GM10248 (cell line): ENCODE data around the gene NAA10.
A peak's percentile ranks its signal among the peaks of the same experiment; 100 is the strongest.

Experiments used
- CTCF ChIA-PET: fragments of 300-600 bp; sonication (Branson Sonifier 250); formaldehyde crosslinking; extraction: SDS; loops from one replicate; lab custom pipeline; 2021; ENCODE audit warnings: antibody characterized with exemption; lab: Yijun Ruan, JAX
- POLR2A ChIA-PET: fragments of 350-650 bp; sonication (Branson Sonifier 250); formaldehyde crosslinking; extraction: SDS; loops from one replicate; lab custom pipeline; 2020; ENCODE audit warnings: antibody characterized with exemption; lab: Yijun Ruan, JAX
- DNase-seq: peaks from one replicate; pipeline ENCODE4 v3.0.0; 2012; ENCODE audit errors: extremely low spot score
- CTCF ChIP-seq: IDR thresholded peaks from 2 replicates; pipeline ENCODE4 v1.5.1; 2012; ENCODE audit warnings: mild to moderate bottlenecking, low read depth; ENCODE audit errors: extremely low read depth, missing control alignments, control extremely low read depth

The NAA10 gene

GRCh38 chrX:153909980-153910360 lies 24.9 kb downstream of the NAA10 start:
- ChIA-PET POLR2A (no interaction called here), CTCF (interaction anchor here (1.1 to 3.6 kb wide), 2 partner anchors 13 to 35 kb away, joined by 3 to 26 read pairs; partner anchors contain the start of gene RENBP)
- TF ChIP-seq CTCF, result no peak
- DNase-seq, result no peak

- ChIA-PET CTCF (interaction anchor here (1.1 to 3.6 kb wide), 3 partner anchors 13 to 38 kb away, joined by 3 to 26 read pairs (median 3); partner anchors contain the start of gene RENBP), POLR2A (no interaction called here)
- DNase-seq, result peak; percentile 50
- no peak for TF ChIP-seq CTCF
Measured at GRCh38 chrX:153909024-153909979, 25.5 kb downstream of the NAA10 start.

GRCh38 chrX:153908219-153908860 lies 26.5 kb downstream of the NAA10 start:
- no peak for DNase-seq
- POLR2A ChIA-PET, result no interaction called here
- TF ChIP-seq CTCF, result no peak

GRCh38 chrX:153907456-153907855 lies 27.4 kb downstream of the NAA10 start:
- no peak for TF ChIP-seq CTCF
- CTCF ChIA-PET, result interaction anchor here (1.2 to 1.5 kb wide), 4 partner anchors 10 to 18 kb away, joined by 4 to 7 read pairs (median 4); partner anchors contain the start of gene ARHGAP4
- POLR2A ChIA-PET, result no interaction called here
- DNase-seq, result no peak

More at GRCh38 chrX:153908219-153908860, 26.5 kb downstream of the NAA10 start:
- CTCF ChIA-PET, result interaction anchor here (1.2 to 3.6 kb wide), 3 partner anchors 14 to 39 kb away, joined by 3 to 26 read pairs (median 7); partner anchors contain the start of gene ARHGAP4

GRCh38 chrX:153906126-153906917 lies 28.5 kb downstream of the NAA10 start:
- no peak for TF ChIP-seq CTCF
- ChIA-PET POLR2A (no interaction called here), CTCF (interaction anchor here (1.2 to 1.5 kb wide), 5 partner anchors 11 to 142 kb away, joined by 3 to 7 read pairs (median 4); partner anchors contain the start of genes ARHGAP4 and PLXNB3)
- no peak for DNase-seq
